ENCODE measurements around the gene TGFA. TPM values are rescaled to one million over a fixed set of nuclear protein-coding genes. Genes with fewer than 3 reads are reported as not detected.

TGFA gene
- total RNA-seq, 1 donor from 2014 or later = 1.4 TPM

- no peak overlapping the region for H3K4me3 Mint-ChIP-seq
- peaks cover 7% of the 10 kb centered on the region for H3K9me3 Mint-ChIP-seq
- H3K27ac Mint-ChIP-seq (ENCODE audit: unreplicated experiment) = no peak overlapping the region
- no peak for DNase-seq (ENCODE audit: low read depth, low spot score)
- H3K36me3 Mint-ChIP-seq (ENCODE audit: low read depth) = no peaks in the 10 kb centered on the region
- H3K27me3 Mint-ChIP-seq (ENCODE audit: low read depth) = peaks cover 24% of the 10 kb centered on the region
- TF ChIP-seq, protein P1, sequence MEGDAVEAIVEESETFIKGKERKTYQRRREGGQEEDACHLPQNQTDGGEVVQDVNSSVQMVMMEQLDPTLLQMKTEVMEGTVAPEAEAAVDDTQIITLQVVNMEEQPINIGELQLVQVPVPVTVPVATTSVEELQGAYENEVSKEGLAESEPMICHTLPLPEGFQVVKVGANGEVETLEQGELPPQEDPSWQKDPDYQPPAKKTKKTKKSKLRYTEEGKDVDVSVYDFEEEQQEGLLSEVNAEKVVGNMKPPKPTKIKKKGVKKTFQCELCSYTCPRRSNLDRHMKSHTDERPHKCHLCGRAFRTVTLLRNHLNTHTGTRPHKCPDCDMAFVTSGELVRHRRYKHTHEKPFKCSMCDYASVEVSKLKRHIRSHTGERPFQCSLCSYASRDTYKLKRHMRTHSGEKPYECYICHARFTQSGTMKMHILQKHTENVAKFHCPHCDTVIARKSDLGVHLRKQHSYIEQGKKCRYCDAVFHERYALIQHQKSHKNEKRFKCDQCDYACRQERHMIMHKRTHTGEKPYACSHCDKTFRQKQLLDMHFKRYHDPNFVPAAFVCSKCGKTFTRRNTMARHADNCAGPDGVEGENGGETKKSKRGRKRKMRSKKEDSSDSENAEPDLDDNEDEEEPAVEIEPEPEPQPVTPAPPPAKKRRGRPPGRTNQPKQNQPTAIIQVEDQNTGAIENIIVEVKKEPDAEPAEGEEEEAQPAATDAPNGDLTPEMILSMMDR (conservative IDR thresholded peaks at IDR 0.05) = no peak
- H3K4me1 Mint-ChIP-seq = no peaks in the 10 kb centered on the region
Measured at GRCh38 chr2:70399046-70399445, 154.6 kb downstream of the TGFA start.

Other genes with a start within 250 kb of the TGFA start
- gene ADD2, start 214.4 kb upstream of the TGFA start, total RNA-seq = 31.6 and 31.8 TPM in 2 replicates
- not detected in 2 replicates for gene FIGLA, start 236.8 kb upstream of the TGFA start, total RNA-seq

All from neural crest cell (in vitro differentiated cells).